ENCODE data around the gene GPR137C.

Gene GPR137C

GRCh38 chr14:52678591-52678990 lies 126.0 kb downstream of the GPR137C start:
- DNase-seq (ENCODE audit: low read depth) = no peak

GRCh38 chr14:52683985-52684520 lies 131.4 kb downstream of the GPR137C start:
- no peak for DNase-seq (ENCODE audit: low read depth)

GRCh38 chr14:52686176-52686575 lies 133.5 kb downstream of the GPR137C start:
- DNase-seq (ENCODE audit: low read depth) = no peak
